ENCODE measurements around the gene ARHGAP29.

The ARHGAP29 gene

DNA sequence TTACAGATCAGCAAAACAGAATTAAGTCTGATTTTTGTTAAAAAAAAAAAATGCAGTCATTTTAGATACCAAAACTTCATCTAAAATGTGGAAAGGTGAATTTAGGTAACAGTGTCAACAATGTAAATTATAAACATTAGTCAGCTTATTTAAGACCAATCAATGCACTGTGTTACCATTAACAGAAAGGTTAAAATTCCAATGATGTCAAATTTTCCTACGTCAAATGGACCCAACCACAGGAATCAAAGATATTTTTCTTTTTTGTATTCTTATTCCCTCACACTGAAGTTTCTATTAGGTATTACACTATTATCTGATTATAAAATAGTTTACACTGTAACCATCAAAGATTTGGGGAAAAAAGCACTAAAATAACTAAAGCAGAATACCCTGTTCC is 6.5 kb downstream of the ARHGAP29 start:
- H3K9ac ChIP-seq (ENCODE audit: low read length) = no peak overlapping the region
- no peak overlapping the region for H3K27ac ChIP-seq (ENCODE audit: low read depth, low read length, poor library complexity, severe bottlenecking)
- H3K9me3 ChIP-seq (ENCODE audit: low read length) = no peaks in the 10 kb centered on the region
- no peaks in the 10 kb centered on the region for H3K9me2 ChIP-seq (ENCODE audit: low read depth, low read length)
- no peaks in the 10 kb centered on the region for H4K20me1 ChIP-seq (ENCODE audit: insufficient read depth, low read length)
- TF ChIP-seq, protein P1, sequence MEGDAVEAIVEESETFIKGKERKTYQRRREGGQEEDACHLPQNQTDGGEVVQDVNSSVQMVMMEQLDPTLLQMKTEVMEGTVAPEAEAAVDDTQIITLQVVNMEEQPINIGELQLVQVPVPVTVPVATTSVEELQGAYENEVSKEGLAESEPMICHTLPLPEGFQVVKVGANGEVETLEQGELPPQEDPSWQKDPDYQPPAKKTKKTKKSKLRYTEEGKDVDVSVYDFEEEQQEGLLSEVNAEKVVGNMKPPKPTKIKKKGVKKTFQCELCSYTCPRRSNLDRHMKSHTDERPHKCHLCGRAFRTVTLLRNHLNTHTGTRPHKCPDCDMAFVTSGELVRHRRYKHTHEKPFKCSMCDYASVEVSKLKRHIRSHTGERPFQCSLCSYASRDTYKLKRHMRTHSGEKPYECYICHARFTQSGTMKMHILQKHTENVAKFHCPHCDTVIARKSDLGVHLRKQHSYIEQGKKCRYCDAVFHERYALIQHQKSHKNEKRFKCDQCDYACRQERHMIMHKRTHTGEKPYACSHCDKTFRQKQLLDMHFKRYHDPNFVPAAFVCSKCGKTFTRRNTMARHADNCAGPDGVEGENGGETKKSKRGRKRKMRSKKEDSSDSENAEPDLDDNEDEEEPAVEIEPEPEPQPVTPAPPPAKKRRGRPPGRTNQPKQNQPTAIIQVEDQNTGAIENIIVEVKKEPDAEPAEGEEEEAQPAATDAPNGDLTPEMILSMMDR (IDR thresholded peaks at IDR 0.05; ENCODE audit: low read length) = no peak
- TF ChIP-seq EZH2 (IDR thresholded peaks at IDR 0.05; ENCODE audit: borderline replicate concordance, low read length) = no peak
- H3K79me2 ChIP-seq (ENCODE audit: insufficient read depth, low read length) = no peaks in the 10 kb centered on the region
- no peak overlapping the region for H3K4me3 ChIP-seq (ENCODE audit: low read depth, low read length, poor library complexity, severe bottlenecking)
- no peaks in the 10 kb centered on the region for H3K4me1 ChIP-seq (ENCODE audit: insufficient read depth, low read length, severe bottlenecking)
- H3F3A ChIP-seq (ENCODE audit: insufficient read depth, low read length) = no peaks in the 10 kb centered on the region
- no peak overlapping the region for H2AFZ ChIP-seq (ENCODE audit: low read length)
- no peaks in the 10 kb centered on the region for H3K27me3 ChIP-seq (ENCODE audit: insufficient read depth, low read length)
- no peak overlapping the region for H3K4me2 ChIP-seq (ENCODE audit: low read length)
- H3K36me3 ChIP-seq (ENCODE audit: insufficient read depth, low read length) = no peaks in the 10 kb centered on the region

- Histone ChIP-seq H4K20me1 (ENCODE audit: insufficient read depth, low read length) (no peaks in the 10 kb centered on the region), H3K4me3 (ENCODE audit: low read depth, low read length, poor library complexity, severe bottlenecking) (no peak overlapping the region), H3K27ac (ENCODE audit: low read depth, low read length, poor library complexity, severe bottlenecking) (no peak overlapping the region), H3K36me3 (ENCODE audit: insufficient read depth, low read length) (no peaks in the 10 kb centered on the region), H3K4me1 (ENCODE audit: insufficient read depth, low read length, severe bottlenecking) (no peaks in the 10 kb centered on the region), H3K27me3 (ENCODE audit: insufficient read depth, low read length) (no peaks in the 10 kb centered on the region), H3K79me2 (ENCODE audit: insufficient read depth, low read length) (no peaks in the 10 kb centered on the region), H3K4me2 (ENCODE audit: low read length) (no peak overlapping the region), H2AFZ (ENCODE audit: low read length) (no peak overlapping the region), H3F3A (ENCODE audit: insufficient read depth, low read length) (no peaks in the 10 kb centered on the region), H3K9me3 (ENCODE audit: low read length) (no peaks in the 10 kb centered on the region), H3K9me2 (ENCODE audit: low read depth, low read length) (no peaks in the 10 kb centered on the region), H3K9ac (ENCODE audit: low read length) (no peak overlapping the region)
- TF ChIP-seq EZH2 (IDR thresholded peaks at IDR 0.05; ENCODE audit: borderline replicate concordance, low read length) = no peak
- TF ChIP-seq, protein P1 (IDR thresholded peaks at IDR 0.05; ENCODE audit: low read length) = no peak
Observed at GRCh38 chr1:94228640-94229375, 8.6 kb downstream of the ARHGAP29 start.

DNA sequence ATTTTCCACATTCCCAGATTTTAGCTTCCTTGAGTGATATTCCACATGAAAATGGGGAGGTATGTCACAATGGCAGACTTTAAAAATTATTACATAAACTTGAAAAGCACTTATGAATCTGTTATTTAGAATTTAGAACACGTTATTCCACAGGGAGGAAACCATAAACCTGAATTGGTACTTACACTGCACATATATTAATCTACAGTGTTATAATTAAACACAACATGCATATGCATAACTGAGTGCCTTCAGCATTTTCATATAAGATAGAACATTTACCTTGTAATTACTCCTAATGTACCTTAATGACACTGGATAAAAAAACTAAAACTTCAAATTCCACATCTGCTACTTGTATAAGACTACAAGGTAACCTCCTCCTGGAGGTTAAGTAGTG is 9.8 kb downstream of the ARHGAP29 start:
- Histone ChIP-seq H3K4me1 (ENCODE audit: insufficient read depth, low read length, severe bottlenecking) (no peaks in the 10 kb centered on the region), H3K4me2 (ENCODE audit: low read length) (no peak overlapping the region), H3K9me2 (ENCODE audit: low read depth, low read length) (no peaks in the 10 kb centered on the region), H3K27ac (ENCODE audit: low read depth, low read length, poor library complexity, severe bottlenecking) (no peak overlapping the region), H4K20me1 (ENCODE audit: insufficient read depth, low read length) (no peaks in the 10 kb centered on the region), H3K9me3 (ENCODE audit: low read length) (no peaks in the 10 kb centered on the region), H3F3A (ENCODE audit: insufficient read depth, low read length) (no peaks in the 10 kb centered on the region), H3K9ac (ENCODE audit: low read length) (no peak overlapping the region), H3K79me2 (ENCODE audit: insufficient read depth, low read length) (no peaks in the 10 kb centered on the region), H3K4me3 (ENCODE audit: low read depth, low read length, poor library complexity, severe bottlenecking) (no peak overlapping the region), H3K27me3 (ENCODE audit: insufficient read depth, low read length) (no peaks in the 10 kb centered on the region), H3K36me3 (ENCODE audit: insufficient read depth, low read length) (no peaks in the 10 kb centered on the region), H2AFZ (ENCODE audit: low read length) (no peak overlapping the region)
- no peak for TF ChIP-seq EZH2 (IDR thresholded peaks at IDR 0.05; ENCODE audit: borderline replicate concordance, low read length)
- TF ChIP-seq, protein P1 (IDR thresholded peaks at IDR 0.05; ENCODE audit: low read length) = no peak
